D721Med (cell line): Measurements from ENCODE around the gene GAB2.

ENCODE experiments used
- DNase-seq: peaks from one replicate; pipeline ENCODE4 v3.0.0; 2011; ENCODE audit warnings: low spot score; ENCODE audit not compliant: insufficient read length
- FAIRE-seq: peaks from 2 replicates; lab custom pipeline; 2011; peaks lifted over from hg19 to GRCh38; lab: Jason Lieb, UNC
- CTCF ChIP-seq: IDR thresholded peaks from 2 replicates; pipeline ENCODE4 v1.5.1; 2012; ENCODE audit warnings: mild to moderate bottlenecking, control low read depth; ENCODE audit not compliant: insufficient read depth; ENCODE audit errors: missing control alignments

The GAB2 gene

GRCh38 chr11:78259777-78260487 is 157.7 kb downstream of the GAB2 start:
- TF ChIP-seq CTCF, result no peak
- DNase-seq (no peak), FAIRE-seq (no peak)

DNA sequence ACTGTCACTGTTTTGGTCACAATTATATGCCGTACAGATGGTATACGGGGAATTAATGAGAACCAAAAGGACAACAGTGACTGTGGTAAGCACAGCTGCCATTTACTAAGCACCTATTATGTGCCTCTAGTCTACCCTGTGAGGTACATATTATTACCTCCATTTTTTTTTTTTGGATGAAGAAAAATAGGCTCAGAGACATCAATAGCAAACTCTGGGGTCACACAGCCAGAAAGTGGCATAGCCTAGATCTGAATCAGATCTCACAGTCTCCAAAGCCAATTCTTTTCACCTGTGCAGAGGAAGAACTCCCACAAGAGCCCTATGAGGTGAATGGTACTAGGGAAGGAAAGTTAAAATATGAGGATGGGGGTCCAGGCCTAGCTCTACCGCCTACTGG is 160.0 kb downstream of the GAB2 start:
- TF ChIP-seq CTCF, result no peak
- FAIRE-seq, result no peak
- no peak for DNase-seq

GRCh38 chr11:78256962-78257361 is 160.7 kb downstream of the GAB2 start:
- no peak for FAIRE-seq
- no peak for TF ChIP-seq CTCF
- DNase-seq, result no peak

DNA sequence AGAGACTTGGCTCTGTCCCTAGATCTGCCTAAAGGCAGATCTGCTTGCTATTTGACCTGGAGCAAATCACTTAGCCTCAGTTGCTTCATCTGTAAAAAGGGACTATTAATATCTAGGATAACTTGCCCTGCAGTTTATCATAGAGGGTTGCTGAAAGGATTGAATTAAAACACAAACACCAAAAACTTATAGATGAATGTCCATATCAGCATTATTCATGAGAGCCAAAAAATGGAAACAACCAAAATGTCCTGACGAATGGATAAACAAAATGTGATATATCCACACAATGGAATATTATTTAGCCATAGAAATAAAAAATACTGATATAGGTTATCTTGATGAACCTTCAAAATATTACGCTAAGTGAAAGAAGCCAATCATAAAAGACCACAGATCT is 161.7 kb downstream of the GAB2 start:
- no peak for TF ChIP-seq CTCF
- no peak for FAIRE-seq
- DNase-seq, result no peak

DNA sequence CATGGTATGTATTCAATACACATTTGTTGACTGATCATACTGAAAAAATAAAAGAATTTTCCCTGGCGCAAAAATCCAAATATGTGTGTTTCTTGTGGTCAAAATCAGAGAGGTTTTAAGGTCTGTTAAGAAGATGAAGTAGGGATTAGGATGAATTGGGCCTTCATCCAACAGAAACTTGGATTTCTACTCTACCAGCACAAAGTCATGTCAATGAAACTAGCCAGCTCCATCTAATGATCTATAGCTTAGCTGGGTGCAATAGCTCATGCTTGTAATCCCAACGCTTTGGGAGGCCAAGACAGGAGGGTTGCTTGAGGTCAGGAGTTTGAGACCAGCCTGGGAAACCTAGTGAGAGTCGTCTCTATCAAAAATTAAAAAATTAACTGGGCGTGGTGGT is 163.4 kb downstream of the GAB2 start:
- TF ChIP-seq CTCF, result no peak
- DNase-seq (no peak), FAIRE-seq (no peak)

DNA sequence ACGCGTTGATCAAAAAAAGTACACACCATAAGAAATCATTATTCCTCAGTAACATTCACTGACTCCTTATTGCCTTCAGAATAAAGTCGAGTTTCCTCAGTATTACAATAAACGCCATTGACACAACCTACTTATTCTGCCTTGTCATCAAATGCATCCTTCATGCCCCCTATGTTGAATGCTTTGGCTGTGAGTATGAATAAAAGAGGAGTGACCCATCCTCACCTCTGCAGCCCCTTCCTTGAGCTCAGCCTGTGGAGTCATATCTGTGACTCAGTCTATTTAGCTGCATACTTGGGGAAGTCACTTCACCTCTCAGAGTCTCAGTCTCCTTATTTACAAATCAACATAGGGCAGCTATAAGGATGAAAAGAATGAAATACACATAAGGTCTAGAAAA is 163.8 kb downstream of the GAB2 start:
- DNase-seq, result no peak
- TF ChIP-seq CTCF, result no peak

DNA sequence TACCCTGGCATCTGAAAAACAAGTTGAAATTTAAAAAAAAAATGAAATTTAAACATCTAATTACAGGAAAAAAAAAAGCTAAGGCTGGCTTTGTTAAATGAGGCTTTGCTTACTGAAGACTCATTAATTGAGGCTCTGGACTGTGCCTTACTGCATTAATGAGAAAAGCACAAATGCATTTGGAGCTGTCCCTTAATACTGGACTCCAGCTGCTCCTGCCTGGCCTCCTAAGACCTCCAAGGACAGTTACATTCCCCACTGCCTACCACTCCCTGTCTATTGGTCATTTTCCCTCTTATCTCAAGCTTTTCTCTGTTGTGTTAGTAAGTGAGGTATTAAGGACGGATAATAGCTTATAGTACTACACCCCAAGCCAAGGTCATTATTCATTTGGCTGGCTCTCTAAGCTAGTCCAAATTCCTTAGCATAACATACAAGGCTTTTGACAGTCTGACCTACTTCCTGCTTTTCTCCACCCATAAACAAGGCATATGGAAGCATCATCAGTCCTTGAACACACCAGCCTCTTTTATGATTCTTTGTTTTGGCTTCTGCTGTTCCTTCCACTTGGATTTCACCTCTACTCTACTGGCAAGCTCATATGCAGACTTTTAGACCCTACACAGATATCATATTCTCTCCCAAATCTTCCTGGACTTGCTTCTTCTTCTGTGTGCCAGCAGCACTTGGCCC is 166.4 kb downstream of the GAB2 start:
- no peak for DNase-seq
- no peak for TF ChIP-seq CTCF
- FAIRE-seq, result no peak

More for the DNA sequence above, 163.8 kb downstream of the GAB2 start:
- no peak for FAIRE-seq
